Measurements from ENCODE around the gene JAML. TPM values are rescaled to one million over a fixed set of nuclear protein-coding genes. Genes with fewer than 3 reads are reported as not detected.
A peak's percentile ranks its signal among the peaks of the same experiment; 100 is the strongest.

JAML gene
- total and polyA plus RNA-seq, 2 of the 13 experiments (the other 11 are each of a cell fraction or from before 2014, with no cell fraction given) = 2.0 to 3.3 TPM

- TF ChIP-seq HOXA5 (CRISPR knock-in tag; IDR thresholded peaks at IDR 0.05) (0 out of 2 replicates have a peak, but pooled peaks have one; percentile 60), ZNF768 (CRISPR knock-in tag; IDR thresholded peaks at IDR 0.05) (no peak; the same call in 1 of the 2 replicates), ZNF350 (CRISPR knock-in tag; IDR thresholded peaks at IDR 0.05; ENCODE audit: borderline replicate concordance, low read depth) (peak; percentile 94), ZSCAN22 (CRISPR knock-in tag; IDR thresholded peaks at IDR 0.05) (no peak), RERE (CRISPR knock-in tag; IDR thresholded peaks at IDR 0.05; ENCODE audit: low read depth) (peak; percentile 49; the same call in 1 of the 2 replicates), GATAD1 (CRISPR knock-in tag; IDR thresholded peaks at IDR 0.05) (peak; percentile 59), ZNF160 (CRISPR knock-in tag; IDR thresholded peaks at IDR 0.05) (0 out of 2 replicates have a peak, but pooled peaks have one; percentile 64), REXO4 (CRISPR knock-in tag; IDR thresholded peaks at IDR 0.05; ENCODE audit: borderline replicate concordance) (no peak; the same call in 1 of the 2 replicates), IRF2 (CRISPR knock-in tag; IDR thresholded peaks at IDR 0.05) (peak; percentile 89), ZNF547 (CRISPR knock-in tag; IDR thresholded peaks at IDR 0.05) (peak; percentile 30; the same call in 1 of the 2 replicates), HCFC1 (IDR thresholded peaks at IDR 0.05; ENCODE audit: low read depth, low read length) (no peak), TBX3 (IDR thresholded peaks at IDR 0.05; ENCODE audit: borderline replicate concordance) (peak; percentile 88), ZNF451 (CRISPR knock-in tag; IDR thresholded peaks at IDR 0.05) (no peak; the same call in 1 of the 2 replicates), BRF2 (CRISPR knock-in tag; IDR thresholded peaks at IDR 0.05) (peak; percentile 72), JUNB (CRISPR knock-in tag; IDR thresholded peaks at IDR 0.05; ENCODE audit: borderline replicate concordance) (peak; percentile 67; the same call in 1 of the 2 replicates), NR2F2 (IDR thresholded peaks at IDR 0.05; ENCODE audit: borderline replicate concordance, low read depth) (peak; percentile 33; the same call in 1 of the 2 replicates), IKZF5 (CRISPR knock-in tag; IDR thresholded peaks at IDR 0.05) (peak; percentile 74), CBX5 (CRISPR knock-in tag; IDR thresholded peaks at IDR 0.05; ENCODE audit: borderline replicate concordance) (peak; percentile 80; the same call in 1 of the 2 replicates), HNF4G (IDR thresholded peaks at IDR 0.05; ENCODE audit: borderline replicate concordance, low read depth, low read length) (peak; percentile 79), HNF4G (CRISPR knock-in tag; IDR thresholded peaks at IDR 0.05; ENCODE audit: borderline replicate concordance, low read depth) (peak; percentile 87), ZSCAN12 (CRISPR knock-in tag; IDR thresholded peaks at IDR 0.05) (peak; percentile 85; the same call in 1 of the 2 replicates)
Observed at GRCh38 chr11:118212131-118212725, 12.6 kb downstream of the JAML start (continued).
